Heart left ventricle (tissue), 16 donors: ENCODE results near the gene CAV2. TPM values are rescaled to one million over a fixed set of nuclear protein-coding genes. Genes with fewer than 3 reads are reported as not detected.

Experiments used
- ATAC-seq, 4 donors: fragments of 200-7000 bp; cut with Tn5 transposase; one replicate each; pipeline ENCODE4 v1.9.1; 2020 to 2022; ENCODE audit warnings: moderate library complexity in 4 of 4, mild to moderate bottlenecking in 3 of 4, moderate number of reproducible peaks in 1 of 4
- DNase-seq, 5 donors: peaks; one replicate each; pipeline ENCODE4 v3.0.0-alpha.2; 2020
- H3K27ac ChIP-seq, 12 donors: fragments of 200-600 bp; sonication (generic) in 4 of 12; one replicate each; pipeline versions ENCODE4 v1.5.0 to v1.8.0; 2016 to 2022; ENCODE audit warnings: mild to moderate bottlenecking in 2 of 12
- H3K27me3 ChIP-seq, 9 donors: fragments of 200-600 bp; sonication (generic) in 2 of 9; one replicate each; pipeline versions ENCODE4 v1.5.1 to v1.8.0; 2016 to 2022; ENCODE audit warnings: mild to moderate bottlenecking in 3 of 9
- H3K36me3 ChIP-seq, 9 donors: fragments of 200-600 bp; sonication (generic) in 2 of 9; one replicate each; pipeline versions ENCODE4 v1.5.0 to v1.8.0; 2018 to 2022; ENCODE audit warnings: mild to moderate bottlenecking in 2 of 9
- H3K4me1 ChIP-seq, 12 donors: fragments of 200-600 bp; sonication (generic) in 4 of 12; one replicate each; pipeline versions ENCODE4 v1.5.0 to v1.8.0; 2016 to 2022; ENCODE audit warnings: mild to moderate bottlenecking in 3 of 12
- H3K4me3 ChIP-seq, 12 donors: fragments of 200-600 bp; sonication (generic) in 4 of 12; one replicate each; pipeline versions ENCODE4 v1.5.0 to v1.8.0; 2017 to 2022; ENCODE audit warnings: mild to moderate bottlenecking in 9 of 12, moderate library complexity in 4 of 12
- H3K9me3 ChIP-seq, 12 donors: fragments of 200-600 bp; sonication (generic) in 4 of 12; one replicate each; pipeline versions ENCODE4 v1.5.0 to v1.8.0; 2016 to 2022; ENCODE audit warnings: mild to moderate bottlenecking in 1 of 12
- CTCF ChIP-seq, 12 donors: fragments of 200-600 bp; sonication (generic) in 4 of 12; IDR thresholded peaks; one replicate each; pipeline versions ENCODE4 v1.5.0 to v1.8.0; 2018 to 2022; ENCODE audit warnings: antibody characterized with exemption in 12 of 12, mild to moderate bottlenecking in 5 of 12
- POLR2A ChIP-seq, 2 donors: fragments of 450-650 bp; IDR thresholded peaks; one replicate each; pipeline ENCODE4 v1.6.1; 2017; ENCODE audit warnings: antibody characterized with exemption in 2 of 2, mild to moderate bottlenecking in 2 of 2, moderate library complexity in 2 of 2
- WGBS, 4 donors: extraction: QIAGEN DNeasy Blood & Tissue Kit in 2 of 4; methylation state at CpG; one replicate each; pipeline versions ENCODE4 v1.1.5 to v1.1.7; 2013 to 2018; 5-methylcytosine and 5-hydroxymethylcytosine counted together
- intact Hi-C, 10 donors: fragments of 100-400 bp; cut with DNase I; formaldehyde crosslinking; loops; one replicate each; pipeline versions ENCODE4 v1.11.1 to v1.14.2; 2022
- polyA plus RNA-seq, 2 donors: library from polyadenylated mRNA; stranded (reverse); fragments of 200-250 nt; gene quantifications; one replicate each; pipeline ENCODE4 v1.2.3, GENCODE V29; 2013
- total RNA-seq, 9 donors: library from RNA; depleted of rRNA in 2 of 9; stranded (reverse); fragments of >200 nt in 2 of 9; fragmentation: NEBNext Ultra II Directional in 3 of 9; extraction: Animal tissue kit (Norgen Biotek cat#: 25700) in 3 of 9; gene quantifications; one replicate each; pipeline versions ENCODE4 v1.1.0 to v1.2.4, GENCODE V29; 2016 to 2023
- donor health status: ischemic (EF 13 %, LVEDD 7.1; RV severe dilation, severe dysfunction).
- donor health status: healthy with polysubstance abuse.
- donor health status: DM: no; HTN: yes; CAD: no.
- donor health status: DM: no; HTN: no; CAD: no.
- donor health status: ischemic (EF 25% LVEDD 6.9; RV normal size, moderate dysfunction).
- donor health status: ischemic (EF 25% LVEDD 5.7; RV mildly dilated, moderate dysfunction).
- donor health status: healthy.
- donor health status: DM: yes; HTN: yes; CAD: no.
- donor health status: ischemic (EF 35%, LVEDD 5.7; RV mildly dilated, moderate dysfunction).
- donor health status: nonischemic (EF 11% LVEDD 7.7; RV severe dilation, severe dysfunction).
- donor health status: DM: yes; HTN: yes; CAD: no.
- donor health status: PGD.
- donor health status: ischemic (EF 29% LVEDD 5.4; RV normal size, mild dysfunction).
- donor health status: nonischemic (EF 23%, LVEDD 6.1; RV moderate dilation, normal function).

Gene CAV2
- total and polyA plus RNA-seq, 11 donors, result 66.3 to 345 (median 236) TPM

- intact Hi-C loops, result loop anchor here in 4 of 10 donors (10.0 kb wide), 1 partner anchor 49 kb away; no protein-coding TSS in a partner anchor
- Histone ChIP-seq H3K4me3 (no peak overlapping the region), H3K36me3 (no peaks in the 10 kb centered on the region), H3K27me3 (no peaks in the 10 kb centered on the region), H3K27ac (peak overlapping the region in 5 of 12 donors; percentile 1 to 45 (median 5)), H3K9me3 (peaks cover 0 to 5% (median 0%) of the 10 kb centered on the region in 12 donors), H3K4me1 (peaks cover 0 to 45% (median 16%) of the 10 kb centered on the region in 12 donors)
- no peak for TF ChIP-seq CTCF (IDR thresholded peaks at IDR 0.05)
- no peak for TF ChIP-seq POLR2A (IDR thresholded peaks at IDR 0.05)
- 49 to 64% (median 56%) methylated on average over 1 of the region's 1 CpG for WGBS, 4 donors
- DNase-seq (no peak), ATAC-seq (no peak)
These were observed 6.1 kb upstream of the CAV2 start for GRCh38 chr7:116493449-116493848.

DNA sequence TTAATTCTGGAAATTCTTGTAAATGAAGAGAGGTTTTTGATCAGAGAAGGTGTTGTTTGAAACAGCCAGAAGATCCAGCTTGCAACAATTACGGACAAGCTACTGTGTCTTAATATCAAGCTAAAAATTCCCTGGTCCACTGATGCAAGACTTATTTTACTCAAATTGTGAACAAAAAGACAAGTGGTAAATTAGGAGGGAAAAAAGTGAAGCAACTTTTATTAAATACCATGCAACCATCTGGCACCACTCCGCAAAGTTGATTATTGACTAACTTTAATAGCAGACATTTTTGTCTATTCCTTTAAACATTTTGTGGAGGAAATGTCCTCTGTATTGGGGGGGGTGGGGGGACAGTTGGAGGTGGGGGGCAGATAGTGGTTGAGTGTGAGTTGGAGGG is 5.1 kb upstream of the CAV2 start:
- Histone ChIP-seq H3K4me3 (no peak overlapping the region), H3K4me1 (peaks cover 0 to 49% (median 14%) of the 10 kb centered on the region in 12 donors), H3K9me3 (peaks cover 0 to 5% (median 0%) of the 10 kb centered on the region in 12 donors), H3K36me3 (no peaks in the 10 kb centered on the region), H3K27me3 (peaks cover 0 to 5% (median 0%) of the 10 kb centered on the region in 9 donors), H3K27ac (peak overlapping the region in 1 of 12 donors; percentile 63)
- no peak for DNase-seq
- ATAC-seq, result no peak
- TF ChIP-seq POLR2A (IDR thresholded peaks at IDR 0.05) (no peak), CTCF (IDR thresholded peaks at IDR 0.05) (no peak)
- WGBS, 4 donors, result 93 to 100% (median 98%) methylated on average over 2 of the region's 2 CpGs
- intact Hi-C loops, result loop anchor here in 4 of 10 donors (10.0 kb wide), 1 partner anchor 50 kb away; no protein-coding TSS in a partner anchor

- intact Hi-C loops, result loop anchor here in 7 of 10 donors (5.0 to 10.0 kb wide), 3 partner anchors 43 to 53 kb away; no protein-coding TSS in a partner anchor
- ATAC-seq, result no peak
- H3K9me3 ChIP-seq, result peaks cover 0 to 5% (median 0%) of the 10 kb centered on the region in 12 donors
- peaks cover 0 to 43% (median 12%) of the 10 kb centered on the region in 12 donors for H3K4me1 ChIP-seq
- DNase-seq, result no peak
- H3K27me3 ChIP-seq, result peaks cover 0 to 16% (median 0%) of the 10 kb centered on the region in 9 donors
- H3K4me3 ChIP-seq, result no peak overlapping the region
- WGBS, 4 donors, result 86 to 93% (median 88%) methylated on average over 1 of the region's 1 CpG
- peak overlapping the region in 3 of 12 donors; percentile 4 to 63 (median 51) for H3K27ac ChIP-seq
- H3K36me3 ChIP-seq, result no peaks in the 10 kb centered on the region
- no peak for TF ChIP-seq CTCF (IDR thresholded peaks at IDR 0.05)
- TF ChIP-seq POLR2A (IDR thresholded peaks at IDR 0.05), result no peak
These were observed 3.8 kb upstream of the CAV2 start for GRCh38 chr7:116495736-116496135.

GRCh38 chr7:116496653-116497052 is 2.9 kb upstream of the CAV2 start:
- no peak for ATAC-seq
- Histone ChIP-seq H3K4me1 (peaks cover 0 to 36% (median 12%) of the 10 kb centered on the region in 12 donors), H3K9me3 (peaks cover 0 to 5% (median 0%) of the 10 kb centered on the region in 12 donors), H3K36me3 (no peaks in the 10 kb centered on the region), H3K27ac (peak overlapping the region in 1 of 12 donors; percentile 63), H3K4me3 (no peak overlapping the region), H3K27me3 (peaks cover 0 to 17% (median 0%) of the 10 kb centered on the region in 9 donors)
- no peak for DNase-seq
- no peak for TF ChIP-seq CTCF (IDR thresholded peaks at IDR 0.05)
- TF ChIP-seq POLR2A (IDR thresholded peaks at IDR 0.05), result no peak
- intact Hi-C loops, result loop anchor here in 7 of 10 donors (5.0 to 10.0 kb wide), 3 partner anchors 44 to 54 kb away; no protein-coding TSS in a partner anchor
- 95 to 98% (median 96%) methylated on average over 6 of the region's 6 CpGs for WGBS, 4 donors
